KMS-11 (cell line): ENCODE results near the gene KLHL29.

Experiments
- H2AFZ ChIP-seq: fragments of 200-600 bp; sonication (generic); 2 replicates; pipeline ENCODE4 v1.6.1; 2016; ENCODE audit warnings: antibody characterized with exemption, mixed run types, low read depth
- H3K27ac ChIP-seq: fragments of 200-600 bp; sonication (generic); 2 replicates; pipeline ENCODE4 v1.6.1; 2016; ENCODE audit warnings: mild to moderate bottlenecking, mixed run types
- H3K27me3 ChIP-seq: fragments of 200-600 bp; sonication (generic); 2 replicates; pipeline ENCODE4 v1.6.1; 2017; ENCODE audit warnings: mild to moderate bottlenecking, low read depth, mixed run types, moderate library complexity; ENCODE audit not compliant: insufficient read depth
- H3K36me3 ChIP-seq: fragments of 200-600 bp; sonication (generic); 2 replicates; pipeline ENCODE4 v1.6.1; 2017; ENCODE audit warnings: mild to moderate bottlenecking, mixed run types; ENCODE audit not compliant: insufficient read depth
- H3K4me1 ChIP-seq: fragments of 200-600 bp; sonication (generic); 2 replicates; pipeline ENCODE4 v1.6.1; 2016; ENCODE audit warnings: mild to moderate bottlenecking, low read depth, mixed run types; ENCODE audit not compliant: poor library complexity, severe bottlenecking
- H3K4me2 ChIP-seq: fragments of 200-600 bp; sonication (generic); 2 replicates; pipeline ENCODE4 v1.7.0; 2016; ENCODE audit warnings: mild to moderate bottlenecking, mixed run types
- H3K4me3 ChIP-seq: fragments of 200-600 bp; sonication (generic); IDR thresholded peaks from 2 replicates; pipeline ENCODE4 v1.6.1; 2017; ENCODE audit warnings: low read depth, low read length, mixed read lengths; ENCODE audit not compliant: insufficient read depth
- H3K79me2 ChIP-seq: fragments of 200-600 bp; sonication (generic); 2 replicates; pipeline ENCODE4 v1.6.1; 2016; ENCODE audit warnings: low read depth, mixed run types; ENCODE audit not compliant: insufficient read depth
- H3K9ac ChIP-seq: fragments of 200-600 bp; sonication (generic); 2 replicates; pipeline ENCODE4 v1.6.1; 2016; ENCODE audit warnings: mild to moderate bottlenecking, mixed run types
- H4K20me1 ChIP-seq: fragments of 200-600 bp; sonication (generic); 2 replicates; pipeline ENCODE4 v1.6.1; 2016; ENCODE audit warnings: mild to moderate bottlenecking, mixed run types; ENCODE audit not compliant: insufficient read depth
- CTCF ChIP-seq: fragments of 200-600 bp; sonication (generic); conservative IDR thresholded peaks from 2 replicates; pipeline ENCODE4 v1.6.1; 2017; ENCODE audit warnings: low read depth, mild to moderate bottlenecking, antibody characterized with exemption, low read length, moderate library complexity, mixed read lengths

The KLHL29 gene

GRCh38 chr2:23664066-23664788 is 279.2 kb downstream of the KLHL29 start:
- no peaks in the 10 kb centered on the region for H3K79me2 ChIP-seq
- H3K27ac ChIP-seq: no peak overlapping the region
- H2AFZ ChIP-seq: no peak overlapping the region
- H3K27me3 ChIP-seq: no peaks in the 10 kb centered on the region
- no peaks in the 10 kb centered on the region for H3K36me3 ChIP-seq
- H3K4me2 ChIP-seq: no peak overlapping the region
- no peak overlapping the region for H3K9ac ChIP-seq
- no peak for TF ChIP-seq CTCF
- no peaks in the 10 kb centered on the region for H3K4me1 ChIP-seq
- H4K20me1 ChIP-seq: no peaks in the 10 kb centered on the region
- no peak overlapping the region for H3K4me3 ChIP-seq

DNA sequence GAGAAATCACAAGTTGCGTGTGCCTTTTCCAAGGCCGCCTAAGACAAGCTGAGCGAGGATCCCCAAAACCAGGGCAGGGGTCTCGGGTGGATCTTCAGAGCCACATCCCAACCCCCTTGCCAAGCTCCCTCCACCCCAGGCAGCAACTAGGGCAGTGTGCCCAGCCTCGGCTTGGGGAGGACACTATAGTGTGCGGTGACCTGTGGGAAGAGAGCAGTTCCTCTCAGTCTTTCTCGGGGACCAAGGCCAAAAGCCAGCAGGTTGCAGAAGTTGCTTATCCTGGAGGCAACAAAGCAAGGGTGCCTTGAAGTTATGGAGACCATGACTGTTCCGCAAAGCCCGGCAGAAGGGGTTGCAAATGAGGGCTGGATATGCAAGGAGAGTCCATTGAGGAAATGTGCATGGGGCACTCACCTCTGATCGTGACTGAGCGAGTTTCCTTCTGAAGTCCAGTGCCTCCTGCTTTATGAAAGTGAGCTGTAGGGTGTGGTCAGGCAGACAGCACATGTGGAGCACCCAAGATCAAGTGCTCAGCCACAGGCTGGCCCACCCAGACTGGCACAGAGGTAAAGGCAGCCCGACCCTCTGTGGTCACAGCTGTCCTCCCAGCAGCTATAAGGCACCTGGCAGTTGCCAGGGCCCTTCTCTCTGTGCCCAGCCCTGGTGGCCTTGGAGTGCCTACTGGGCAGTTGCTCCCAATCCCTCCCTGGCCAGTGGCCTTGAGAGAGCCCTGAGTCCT is 281.4 kb downstream of the KLHL29 start:
- TF ChIP-seq CTCF: no peak
- Histone ChIP-seq H2AFZ (no peak overlapping the region), H4K20me1 (no peaks in the 10 kb centered on the region), H3K9ac (no peak overlapping the region), H3K79me2 (no peaks in the 10 kb centered on the region), H3K4me1 (no peaks in the 10 kb centered on the region), H3K4me2 (no peak overlapping the region), H3K27ac (no peak overlapping the region), H3K27me3 (no peaks in the 10 kb centered on the region), H3K4me3 (no peak overlapping the region), H3K36me3 (no peaks in the 10 kb centered on the region)

- no peaks in the 10 kb centered on the region for H3K36me3 ChIP-seq
- H3K4me2 ChIP-seq: no peak overlapping the region
- no peak for TF ChIP-seq CTCF
- H2AFZ ChIP-seq: no peak overlapping the region
- H4K20me1 ChIP-seq: no peaks in the 10 kb centered on the region
- H3K4me1 ChIP-seq: no peaks in the 10 kb centered on the region
- no peak overlapping the region for H3K4me3 ChIP-seq
- no peaks in the 10 kb centered on the region for H3K79me2 ChIP-seq
- H3K9ac ChIP-seq: no peak overlapping the region
- no peaks in the 10 kb centered on the region for H3K27me3 ChIP-seq
- no peak overlapping the region for H3K27ac ChIP-seq
Observed at GRCh38 chr2:23666980-23667357, 282.0 kb downstream of the KLHL29 start.

GRCh38 chr2:23668756-23669304 is 283.9 kb downstream of the KLHL29 start:
- no peak overlapping the region for H3K27ac ChIP-seq
- no peak for TF ChIP-seq CTCF

More at GRCh38 chr2:23668756-23669304, 283.9 kb downstream of the KLHL29 start:
- Histone ChIP-seq H4K20me1 (no peaks in the 10 kb centered on the region), H3K27me3 (no peaks in the 10 kb centered on the region), H3K36me3 (no peaks in the 10 kb centered on the region), H3K4me1 (no peaks in the 10 kb centered on the region), H3K9ac (no peak overlapping the region), H3K4me2 (no peak overlapping the region), H3K79me2 (no peaks in the 10 kb centered on the region), H2AFZ (no peak overlapping the region), H3K4me3 (no peak overlapping the region)
